Tracheal epithelial cell (primary cell): ENCODE data around the gene POF1B. TPM values are rescaled to one million over a fixed set of nuclear protein-coding genes. Genes with fewer than 3 reads are reported as not detected.

Source experiments
- total RNA-seq: library from RNA; depleted of rRNA; stranded (reverse); fragments of >200 nt; gene quantifications from 2 replicates; pipeline ENCODE4 v1.2.1, GENCODE V29; 2014

Gene POF1B, protein sequence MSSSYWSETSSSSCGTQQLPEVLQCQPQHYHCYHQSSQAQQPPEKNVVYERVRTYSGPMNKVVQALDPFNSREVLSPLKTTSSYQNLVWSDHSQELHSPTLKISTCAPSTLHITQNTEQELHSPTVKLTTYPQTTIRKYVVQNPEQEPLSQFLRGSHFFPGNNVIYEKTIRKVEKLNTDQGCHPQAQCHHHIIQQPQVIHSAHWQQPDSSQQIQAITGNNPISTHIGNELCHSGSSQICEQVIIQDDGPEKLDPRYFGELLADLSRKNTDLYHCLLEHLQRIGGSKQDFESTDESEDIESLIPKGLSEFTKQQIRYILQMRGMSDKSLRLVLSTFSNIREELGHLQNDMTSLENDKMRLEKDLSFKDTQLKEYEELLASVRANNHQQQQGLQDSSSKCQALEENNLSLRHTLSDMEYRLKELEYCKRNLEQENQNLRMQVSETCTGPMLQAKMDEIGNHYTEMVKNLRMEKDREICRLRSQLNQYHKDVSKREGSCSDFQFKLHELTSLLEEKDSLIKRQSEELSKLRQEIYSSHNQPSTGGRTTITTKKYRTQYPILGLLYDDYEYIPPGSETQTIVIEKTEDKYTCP
- 4.6 and 4.9 TPM in 2 replicates for total RNA-seq

DNA sequence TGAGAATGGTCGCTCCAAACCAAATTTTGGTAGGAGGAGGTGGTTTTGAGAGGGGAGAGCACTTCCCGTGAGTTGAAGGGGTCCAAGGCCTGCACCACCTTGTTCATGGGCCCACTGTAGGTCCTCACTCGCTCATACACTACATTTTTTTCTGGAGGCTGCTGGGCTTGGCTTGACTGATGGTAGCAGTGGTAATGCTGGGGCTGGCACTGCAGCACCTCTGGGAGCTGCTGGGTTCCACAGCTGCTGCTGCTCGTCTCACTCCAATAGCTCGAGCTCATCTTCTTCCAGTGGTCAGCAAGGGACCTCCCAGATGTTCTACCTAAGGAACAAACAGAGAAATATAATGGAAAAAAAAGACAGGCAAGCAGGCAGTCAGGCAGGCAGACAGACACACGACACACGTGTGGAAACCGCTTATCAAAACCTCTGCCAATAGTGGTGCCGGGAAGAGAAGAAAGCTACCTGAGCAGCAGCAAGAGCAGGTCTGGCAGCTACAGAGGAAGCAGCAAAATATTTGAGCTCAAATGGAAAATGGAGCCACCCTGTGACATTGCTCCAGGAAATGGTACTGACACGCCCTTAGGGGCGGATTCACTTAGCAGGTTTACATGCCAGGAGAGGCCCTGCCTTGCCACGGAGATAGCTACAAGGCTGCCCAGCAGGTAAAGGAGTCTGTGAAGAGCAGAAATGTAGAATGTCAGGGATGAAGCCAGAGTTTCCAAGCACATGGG lies at the start of gene POF1B:
TSS of gene POF1B (minus strand) at position 492 of the 734 bp plus-strand sequence. CDS start at position 281, 211 bp downstream.

DNA sequence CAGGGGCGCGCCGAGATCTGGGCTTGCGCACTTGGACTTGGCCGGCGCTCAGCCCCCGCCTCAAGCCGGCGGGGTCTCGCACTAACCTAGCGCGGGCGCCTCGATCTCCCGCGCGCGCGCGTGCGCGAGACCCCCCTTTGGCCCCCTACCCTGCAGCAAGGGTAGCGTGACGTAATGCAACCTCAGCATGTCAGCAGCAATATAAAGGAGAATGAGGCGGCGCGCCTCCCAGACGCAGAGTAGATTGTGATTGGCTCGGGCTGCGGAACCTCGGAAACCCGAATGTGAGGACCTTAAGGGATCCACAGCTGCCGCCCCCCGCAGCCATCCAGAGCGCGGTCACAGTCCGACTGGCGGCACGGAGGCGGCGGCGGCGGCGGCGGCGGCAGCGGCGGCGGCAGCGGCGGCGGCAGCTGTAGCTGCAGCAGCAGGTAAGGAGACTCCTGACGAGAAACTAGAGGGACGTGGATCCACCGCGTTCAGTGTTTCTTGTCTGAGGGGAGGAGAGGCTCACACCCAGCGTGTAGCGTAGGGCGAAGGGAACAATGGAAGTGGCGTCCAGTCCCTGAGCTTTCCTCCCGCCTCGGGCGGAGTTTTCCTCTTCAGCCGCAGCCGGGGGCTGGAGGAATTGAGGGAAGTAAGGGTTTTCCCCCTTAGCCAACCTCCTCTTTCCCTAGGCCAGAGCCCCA lies 135.6 kb downstream of the POF1B start, which contains the start of the genes SATL1 and ZNF711:
TSS of gene SATL1 (minus strand) at position 19 of the 689 bp plus-strand sequence. CDS start 134,811 bp downstream, outside the sequence.
TSS of gene ZNF711 (plus strand) at position 231 of the 689 bp plus-strand sequence. CDS start 3,582 bp downstream, outside the sequence.

Other genes with a start within 250 kb of the POF1B start
- gene SATL1, start 135.9 kb downstream of the POF1B start, total RNA-seq: not detected in 2 replicates
- 2.3 and 3.9 TPM in 2 replicates for gene ZNF711, start 135.7 kb downstream of the POF1B start, total RNA-seq